ENCODE data around the gene FARSA. TPM values are rescaled to one million over a fixed set of nuclear protein-coding genes. Genes with fewer than 3 reads are reported as not detected.
A peak's percentile ranks its signal among the peaks of the same experiment; 100 is the strongest.

FARSA gene
- total and polyA plus RNA-seq, 2 of the 13 experiments (the other 11 are each of a cell fraction or from before 2014, with no cell fraction given): 25.9 to 72.0 TPM

GRCh38 chr19:12933287-12934072, at the start of gene FARSA (continued):
- TF ChIP-seq ZNF281 (CRISPR knock-in tag; IDR thresholded peaks at IDR 0.05; ENCODE audit: borderline replicate concordance) (peak; percentile 33; the same call in 1 of the 2 replicates), XBP1 (CRISPR knock-in tag; IDR thresholded peaks at IDR 0.05) (no peak), ZNF362 (CRISPR knock-in tag; IDR thresholded peaks at IDR 0.05; ENCODE audit: borderline replicate concordance) (no peak), WIZ (CRISPR knock-in tag; IDR thresholded peaks at IDR 0.05) (no peak; the same call in 1 of the 2 replicates), U2AF2 (IDR thresholded peaks at IDR 0.05; ENCODE audit: low read depth, low read length) (no peak), MAFG (CRISPR knock-in tag; IDR thresholded peaks at IDR 0.05) (no peak), HIC2 (CRISPR knock-in tag; IDR thresholded peaks at IDR 0.05; ENCODE audit: low read depth) (no peak), ZBTB25 (CRISPR knock-in tag; IDR thresholded peaks at IDR 0.05) (peak; percentile 41; the same call in 1 of the 2 replicates), SMAD9 (CRISPR knock-in tag; IDR thresholded peaks at IDR 0.05) (no peak), SAP130 (CRISPR knock-in tag; IDR thresholded peaks at IDR 0.05; ENCODE audit: low read depth) (peak; percentile 97), ZNF792 (CRISPR knock-in tag; IDR thresholded peaks at IDR 0.05) (peak; percentile 75), NR2F6 (IDR thresholded peaks at IDR 0.05) (no peak), NR2F6 (CRISPR knock-in tag; IDR thresholded peaks at IDR 0.05) (no peak; the same call in 1 of the 2 replicates), PHF21A (CRISPR knock-in tag; IDR thresholded peaks at IDR 0.05) (0 out of 2 replicates have a peak, but pooled peaks have one; percentile 43), PRMT3 (CRISPR knock-in tag; IDR thresholded peaks at IDR 0.05; ENCODE audit: borderline replicate concordance, low read depth) (no peak), RNF219 (CRISPR knock-in tag; IDR thresholded peaks at IDR 0.05) (no peak), ZNF766 (CRISPR knock-in tag; IDR thresholded peaks at IDR 0.05; ENCODE audit: borderline replicate concordance) (no peak)

All from HepG2 (cell line).